GM21526 (cell line): Measurements from ENCODE around the gene SYNE4.
"Not testable (repeated sequence)": the region's sequence is repeated elsewhere in the genome, so short reads cannot be mapped to it uniquely, and the experiment has no call there.

Source experiments
- ATAC-seq: cut with Tn5 transposase; IDR thresholded peaks from one replicate; pipeline ENCODE4 v1.9.1; 2021; ENCODE audit warnings: moderate library complexity; ENCODE audit not compliant: unreplicated experiment, low FRiP score

SYNE4 gene

GRCh38 chr19:35991731-35992450 is 16.7 kb downstream of the SYNE4 start:
- ATAC-seq: no peak

GRCh38 chr19:35990771-35991730 is 17.6 kb downstream of the SYNE4 start:
- no peak for ATAC-seq

GRCh38 chr19:35990156-35990555 is 18.5 kb downstream of the SYNE4 start:
- ATAC-seq: no peak

- ATAC-seq: no peak
Measured at GRCh38 chr19:35988824-35989223, 19.8 kb downstream of the SYNE4 start.

GRCh38 chr19:35987571-35987896 is 21.1 kb downstream of the SYNE4 start:
- ATAC-seq: no peak

- no peak for ATAC-seq
Measured at GRCh38 chr19:35986664-35987570, 21.7 kb downstream of the SYNE4 start.

- ATAC-seq: no peak
Measured at GRCh38 chr19:35986111-35986510, 22.5 kb downstream of the SYNE4 start.

GRCh38 chr19:35983177-35983576 is 25.4 kb downstream of the SYNE4 start:
- ATAC-seq: no peak

- ATAC-seq: not testable (repeated sequence)
Measured at GRCh38 chr19:35980997-35981396, 27.6 kb downstream of the SYNE4 start.

GRCh38 chr19:35978832-35979365 is 29.7 kb downstream of the SYNE4 start:
- ATAC-seq: no peak

- no peak for ATAC-seq
Measured at GRCh38 chr19:35978271-35978670, 30.3 kb downstream of the SYNE4 start.

GRCh38 chr19:35977446-35978222 is 31.0 kb downstream of the SYNE4 start:
- ATAC-seq: no peak

GRCh38 chr19:35975608-35976214 is 32.9 kb downstream of the SYNE4 start:
- no peak for ATAC-seq

- ATAC-seq: no peak
Measured at GRCh38 chr19:35973487-35973886, 35.1 kb downstream of the SYNE4 start.

GRCh38 chr19:35966771-35967170 is 41.8 kb downstream of the SYNE4 start:
- no peak for ATAC-seq

- no peak for ATAC-seq
Measured at GRCh38 chr19:35963514-35963913, 45.1 kb downstream of the SYNE4 start.

- ATAC-seq: no peak
Measured at GRCh38 chr19:35960432-35960972, 48.1 kb downstream of the SYNE4 start.

- ATAC-seq: no peak
Measured at GRCh38 chr19:35959968-35960320, 48.7 kb downstream of the SYNE4 start.
